HepG2 (cell line): Measurements from ENCODE around the gene KCNJ4. TPM values are rescaled to one million over a fixed set of nuclear protein-coding genes. Genes with fewer than 3 reads are reported as not detected.

Experiments
- AKAP8 ChIP-seq: sonication (generic); formaldehyde crosslinking; IDR thresholded peaks from 2 replicates; pipeline ENCODE4 v1.5.1; 2020; ENCODE audit warnings: mild to moderate bottlenecking, missing genetic modification reagents
- CBX1 ChIP-seq: IDR thresholded peaks from one replicate; pipeline ENCODE4 v1.6.1; 2016; ENCODE audit warnings: antibody characterized with exemption, low read depth
- ESRRA ChIP-seq: sonication (generic); formaldehyde crosslinking; IDR thresholded peaks from 2 replicates; pipeline ENCODE4 v1.5.1; 2020; ENCODE audit warnings: mild to moderate bottlenecking, low read depth, missing genetic modification reagents
- GABPB1 ChIP-seq: IDR thresholded peaks from 2 replicates; pipeline ENCODE4 v1.6.1; 2016; ENCODE audit warnings: mild to moderate bottlenecking, missing genetic modification reagents, moderate library complexity, missing compliant biosample characterization
- NFE2L1 ChIP-seq: sonication (generic); formaldehyde crosslinking; IDR thresholded peaks from 2 replicates; pipeline ENCODE4 v1.4.0; 2020; ENCODE audit warnings: missing genetic modification reagents, mild to moderate bottlenecking, borderline replicate concordance
- PITX1 ChIP-seq: sonication (generic); formaldehyde crosslinking; IDR thresholded peaks from 2 replicates; pipeline ENCODE4 v1.5.1; 2020; ENCODE audit warnings: mild to moderate bottlenecking, missing genetic modification reagents
- YEATS2 ChIP-seq: sonication (generic); formaldehyde crosslinking; IDR thresholded peaks from 2 replicates; pipeline ENCODE4 v1.4.0; 2020; ENCODE audit warnings: missing genetic modification reagents, borderline replicate concordance
- ZEB1 ChIP-seq: IDR thresholded peaks from 2 replicates; pipeline ENCODE4 v1.6.1; 2012; ENCODE audit warnings: mild to moderate bottlenecking, low read depth, inconsistent platforms; ENCODE audit not compliant: insufficient replicate concordance
- ZNF3 ChIP-seq: IDR thresholded peaks from 2 replicates; pipeline ENCODE4 v1.7.0; 2017; ENCODE audit warnings: inconsistent platforms
- ZNF746 ChIP-seq: sonication (generic); formaldehyde crosslinking; IDR thresholded peaks from 2 replicates; pipeline ENCODE4 v1.8.0; 2022; ENCODE audit warnings: mild to moderate bottlenecking, missing genetic modification reagents
- ZSCAN9 ChIP-seq: IDR thresholded peaks from 2 replicates; pipeline ENCODE4 v1.6.1; 2016; ENCODE audit warnings: borderline replicate concordance
- polyA plus RNA-seq, 8 experiments: library from polyadenylated mRNA; depleted of rRNA in 3 of 8; stranded (reverse) in 7 of 8; unstranded in 1 of 8; fragments of >200 nt; fragmentation: Illumina TruSeq in 4 of 8; extraction: Trizol in 4 of 8; gene quantifications; 2 replicates each; pipeline versions ENCODE4 v1.2.1 to v1.2.3, GENCODE V29; 2011 to 2016; ENCODE audit warnings: low read depth in 4 of 8, missing spikeins in 1 of 8, mixed read lengths in 1 of 8; ENCODE audit not compliant: insufficient read depth in 1 of 8
- total RNA-seq, 5 experiments: library from RNA; depleted of rRNA; stranded (reverse); fragments of >200 nt; fragmentation: Illumina TruSeq; extraction: Trizol; gene quantifications; 2 replicates each; pipeline ENCODE4 v1.2.3, GENCODE V29; 2016; ENCODE audit warnings: low read depth in 1 of 5
- TF ChIP-seq, protein P1 (sequence below): sonication (generic); formaldehyde crosslinking; IDR thresholded peaks from 2 replicates; pipeline ENCODE4 v1.5.1; 2020; ENCODE audit warnings: mild to moderate bottlenecking, missing genetic modification reagents
- TF ChIP-seq, protein P2 (sequence below): IDR thresholded peaks from 2 replicates; pipeline ENCODE4 v1.6.1; 2018; ENCODE audit warnings: missing genetic modification reagents
- TF ChIP-seq, protein P3 (sequence below): sonication (generic); formaldehyde crosslinking; IDR thresholded peaks from 2 replicates; pipeline ENCODE4 v1.8.0; 2022; ENCODE audit warnings: mild to moderate bottlenecking, missing genetic modification reagents, borderline replicate concordance
- TF ChIP-seq, protein P4 (sequence below): sonication (generic); formaldehyde crosslinking; IDR thresholded peaks from 2 replicates; pipeline ENCODE4 v1.4.0; 2020; ENCODE audit warnings: low read depth, mild to moderate bottlenecking, missing genetic modification reagents
- TF ChIP-seq, protein P5 (sequence below): sonication (generic); formaldehyde crosslinking; IDR thresholded peaks from 2 replicates; pipeline ENCODE4 v1.4.0; 2020; ENCODE audit warnings: mild to moderate bottlenecking, missing genetic modification reagents
- TF ChIP-seq, protein P6 (sequence below): sonication (generic); formaldehyde crosslinking; IDR thresholded peaks from 2 replicates; pipeline ENCODE4 v1.4.0; 2020; ENCODE audit warnings: mild to moderate bottlenecking, missing genetic modification reagents

Gene KCNJ4
- total and polyA plus RNA-seq, 2 of the 13 experiments (the other 11 are each of a cell fraction or from before 2014, with no cell fraction given): not detected

DNA sequence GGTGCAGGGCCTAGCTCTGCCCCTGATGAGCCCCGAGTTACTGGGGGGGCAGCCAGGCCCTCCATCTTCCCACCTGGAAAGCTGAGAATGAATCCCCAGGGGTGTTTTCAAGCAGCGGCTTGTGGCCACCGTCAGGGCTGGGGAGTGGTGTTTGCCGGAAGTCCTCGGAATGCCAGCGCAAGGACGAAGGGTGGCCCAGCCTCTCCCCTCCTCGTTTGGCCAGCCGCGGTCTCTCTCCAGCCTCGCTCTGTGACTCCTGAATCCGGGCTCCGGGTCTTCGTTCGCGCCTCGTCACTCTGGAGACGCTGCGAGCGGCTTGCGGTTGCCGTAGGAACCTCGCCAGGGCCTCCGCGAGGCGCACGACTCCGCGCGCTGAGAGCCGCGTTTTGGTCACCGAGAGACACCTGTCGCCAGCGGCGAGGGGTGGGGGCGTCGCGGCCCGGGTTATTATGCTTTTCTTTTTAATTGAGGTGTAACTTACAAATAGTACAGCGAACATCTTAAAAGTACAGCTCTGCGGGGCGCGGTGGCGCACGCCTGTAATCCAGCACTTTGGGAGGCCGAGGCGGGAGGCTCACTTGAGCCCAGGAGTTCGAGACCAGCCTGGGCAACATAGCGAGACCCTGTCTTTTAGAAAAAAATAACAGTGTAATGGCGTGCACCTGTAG lies 6.5 kb upstream of the KCNJ4 start (continued):
- TF ChIP-seq, protein P1, sequence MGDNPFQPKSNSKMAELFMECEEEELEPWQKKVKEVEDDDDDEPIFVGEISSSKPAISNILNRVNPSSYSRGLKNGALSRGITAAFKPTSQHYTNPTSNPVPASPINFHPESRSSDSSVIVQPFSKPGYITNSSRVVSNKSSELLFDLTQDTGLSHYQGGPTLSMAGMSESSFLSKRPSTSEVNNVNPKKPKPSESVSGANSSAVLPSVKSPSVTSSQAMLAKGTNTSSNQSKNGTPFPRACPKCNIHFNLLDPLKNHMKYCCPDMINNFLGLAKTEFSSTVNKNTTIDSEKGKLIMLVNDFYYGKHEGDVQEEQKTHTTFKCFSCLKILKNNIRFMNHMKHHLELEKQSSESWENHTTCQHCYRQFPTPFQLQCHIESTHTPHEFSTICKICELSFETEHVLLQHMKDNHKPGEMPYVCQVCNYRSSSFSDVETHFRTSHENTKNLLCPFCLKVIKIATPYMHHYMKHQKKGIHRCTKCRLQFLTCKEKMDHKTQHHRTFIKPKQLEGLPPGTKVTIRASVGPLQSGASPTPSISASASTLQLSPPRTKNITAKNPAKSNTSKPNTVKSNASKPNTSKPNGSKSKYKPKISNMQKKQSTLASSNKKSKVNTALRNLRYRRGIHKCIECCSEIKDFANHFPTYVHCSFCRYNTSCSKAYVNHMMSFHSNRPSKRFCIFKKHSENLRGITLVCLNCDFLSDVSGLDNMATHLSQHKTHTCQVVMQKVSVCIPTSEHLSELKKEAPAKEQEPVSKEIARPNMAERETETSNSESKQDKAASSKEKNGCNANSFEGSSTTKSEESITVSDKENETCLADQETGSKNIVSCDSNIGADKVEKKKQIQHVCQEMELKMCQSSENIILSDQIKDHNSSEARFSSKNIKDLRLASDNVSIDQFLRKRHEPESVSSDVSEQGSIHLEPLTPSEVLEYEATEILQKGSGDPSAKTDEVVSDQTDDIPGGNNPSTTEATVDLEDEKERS (CRISPR knock-in tag): no peak
- no peak for TF ChIP-seq NFE2L1 (CRISPR knock-in tag)
- TF ChIP-seq ZNF746 (CRISPR knock-in tag): no peak
- peak; percentile 41 for TF ChIP-seq CBX1
- no peak for TF ChIP-seq ZEB1
- TF ChIP-seq ESRRA (CRISPR knock-in tag): no peak
- no peak for TF ChIP-seq ZNF3 (CRISPR knock-in tag)
- TF ChIP-seq YEATS2 (CRISPR knock-in tag): no peak
- TF ChIP-seq AKAP8: no peak
- 0 out of 2 replicates have a peak, but pooled peaks have one; percentile 43 for TF ChIP-seq ZSCAN9 (CRISPR knock-in tag)
- TF ChIP-seq PITX1 (CRISPR knock-in tag): no peak
- TF ChIP-seq, protein P2, sequence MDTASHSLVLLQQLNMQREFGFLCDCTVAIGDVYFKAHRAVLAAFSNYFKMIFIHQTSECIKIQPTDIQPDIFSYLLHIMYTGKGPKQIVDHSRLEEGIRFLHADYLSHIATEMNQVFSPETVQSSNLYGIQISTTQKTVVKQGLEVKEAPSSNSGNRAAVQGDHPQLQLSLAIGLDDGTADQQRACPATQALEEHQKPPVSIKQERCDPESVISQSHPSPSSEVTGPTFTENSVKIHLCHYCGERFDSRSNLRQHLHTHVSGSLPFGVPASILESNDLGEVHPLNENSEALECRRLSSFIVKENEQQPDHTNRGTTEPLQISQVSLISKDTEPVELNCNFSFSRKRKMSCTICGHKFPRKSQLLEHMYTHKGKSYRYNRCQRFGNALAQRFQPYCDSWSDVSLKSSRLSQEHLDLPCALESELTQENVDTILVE (CRISPR knock-in tag): no peak
- TF ChIP-seq, protein P3, sequence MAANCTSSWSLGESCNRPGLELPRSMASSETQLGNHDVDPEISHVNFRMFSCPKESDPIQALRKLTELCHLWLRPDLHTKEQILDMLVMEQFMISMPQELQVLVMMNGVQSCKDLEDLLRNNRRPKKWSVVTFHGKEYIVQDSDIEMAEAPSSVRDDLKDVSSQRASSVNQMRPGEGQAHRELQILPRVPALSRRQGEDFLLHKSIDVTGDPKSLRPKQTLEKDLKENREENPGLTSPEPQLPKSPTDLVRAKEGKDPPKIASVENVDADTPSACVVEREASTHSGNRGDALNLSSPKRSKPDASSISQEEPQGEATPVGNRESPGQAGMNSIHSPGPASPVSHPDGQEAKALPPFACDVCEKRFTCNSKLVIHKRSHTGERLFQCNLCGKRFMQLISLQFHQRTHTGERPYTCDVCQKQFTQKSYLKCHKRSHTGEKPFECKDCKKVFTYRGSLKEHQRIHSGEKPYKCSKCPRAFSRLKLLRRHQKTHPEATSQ (CRISPR knock-in tag): no peak
- TF ChIP-seq, protein P4, sequence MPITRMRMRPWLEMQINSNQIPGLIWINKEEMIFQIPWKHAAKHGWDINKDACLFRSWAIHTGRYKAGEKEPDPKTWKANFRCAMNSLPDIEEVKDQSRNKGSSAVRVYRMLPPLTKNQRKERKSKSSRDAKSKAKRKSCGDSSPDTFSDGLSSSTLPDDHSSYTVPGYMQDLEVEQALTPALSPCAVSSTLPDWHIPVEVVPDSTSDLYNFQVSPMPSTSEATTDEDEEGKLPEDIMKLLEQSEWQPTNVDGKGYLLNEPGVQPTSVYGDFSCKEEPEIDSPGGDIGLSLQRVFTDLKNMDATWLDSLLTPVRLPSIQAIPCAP: no peak
- TF ChIP-seq, protein P5, sequence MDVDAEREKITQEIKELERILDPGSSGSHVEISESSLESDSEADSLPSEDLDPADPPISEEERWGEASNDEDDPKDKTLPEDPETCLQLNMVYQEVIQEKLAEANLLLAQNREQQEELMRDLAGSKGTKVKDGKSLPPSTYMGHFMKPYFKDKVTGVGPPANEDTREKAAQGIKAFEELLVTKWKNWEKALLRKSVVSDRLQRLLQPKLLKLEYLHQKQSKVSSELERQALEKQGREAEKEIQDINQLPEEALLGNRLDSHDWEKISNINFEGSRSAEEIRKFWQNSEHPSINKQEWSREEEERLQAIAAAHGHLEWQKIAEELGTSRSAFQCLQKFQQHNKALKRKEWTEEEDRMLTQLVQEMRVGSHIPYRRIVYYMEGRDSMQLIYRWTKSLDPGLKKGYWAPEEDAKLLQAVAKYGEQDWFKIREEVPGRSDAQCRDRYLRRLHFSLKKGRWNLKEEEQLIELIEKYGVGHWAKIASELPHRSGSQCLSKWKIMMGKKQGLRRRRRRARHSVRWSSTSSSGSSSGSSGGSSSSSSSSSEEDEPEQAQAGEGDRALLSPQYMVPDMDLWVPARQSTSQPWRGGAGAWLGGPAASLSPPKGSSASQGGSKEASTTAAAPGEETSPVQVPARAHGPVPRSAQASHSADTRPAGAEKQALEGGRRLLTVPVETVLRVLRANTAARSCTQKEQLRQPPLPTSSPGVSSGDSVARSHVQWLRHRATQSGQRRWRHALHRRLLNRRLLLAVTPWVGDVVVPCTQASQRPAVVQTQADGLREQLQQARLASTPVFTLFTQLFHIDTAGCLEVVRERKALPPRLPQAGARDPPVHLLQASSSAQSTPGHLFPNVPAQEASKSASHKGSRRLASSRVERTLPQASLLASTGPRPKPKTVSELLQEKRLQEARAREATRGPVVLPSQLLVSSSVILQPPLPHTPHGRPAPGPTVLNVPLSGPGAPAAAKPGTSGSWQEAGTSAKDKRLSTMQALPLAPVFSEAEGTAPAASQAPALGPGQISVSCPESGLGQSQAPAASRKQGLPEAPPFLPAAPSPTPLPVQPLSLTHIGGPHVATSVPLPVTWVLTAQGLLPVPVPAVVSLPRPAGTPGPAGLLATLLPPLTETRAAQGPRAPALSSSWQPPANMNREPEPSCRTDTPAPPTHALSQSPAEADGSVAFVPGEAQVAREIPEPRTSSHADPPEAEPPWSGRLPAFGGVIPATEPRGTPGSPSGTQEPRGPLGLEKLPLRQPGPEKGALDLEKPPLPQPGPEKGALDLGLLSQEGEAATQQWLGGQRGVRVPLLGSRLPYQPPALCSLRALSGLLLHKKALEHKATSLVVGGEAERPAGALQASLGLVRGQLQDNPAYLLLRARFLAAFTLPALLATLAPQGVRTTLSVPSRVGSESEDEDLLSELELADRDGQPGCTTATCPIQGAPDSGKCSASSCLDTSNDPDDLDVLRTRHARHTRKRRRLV: no peak
- peak; percentile 86 for TF ChIP-seq GABPB1 (CRISPR knock-in tag)
- TF ChIP-seq, protein P6, sequence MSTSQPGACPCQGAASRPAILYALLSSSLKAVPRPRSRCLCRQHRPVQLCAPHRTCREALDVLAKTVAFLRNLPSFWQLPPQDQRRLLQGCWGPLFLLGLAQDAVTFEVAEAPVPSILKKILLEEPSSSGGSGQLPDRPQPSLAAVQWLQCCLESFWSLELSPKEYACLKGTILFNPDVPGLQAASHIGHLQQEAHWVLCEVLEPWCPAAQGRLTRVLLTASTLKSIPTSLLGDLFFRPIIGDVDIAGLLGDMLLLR (CRISPR knock-in tag): no peak
